ENCODE measurements around the gene CCDC137. TPM values are rescaled to one million over a fixed set of nuclear protein-coding genes. Genes with fewer than 3 reads are reported as not detected.
A peak's percentile ranks its signal among the peaks of the same experiment; 100 is the strongest.

CCDC137 gene
- total and polyA plus RNA-seq, 2 of the 13 experiments (the other 11 are each of a cell fraction or from before 2014, with no cell fraction given), result 14.6 to 39.1 TPM

DNA sequence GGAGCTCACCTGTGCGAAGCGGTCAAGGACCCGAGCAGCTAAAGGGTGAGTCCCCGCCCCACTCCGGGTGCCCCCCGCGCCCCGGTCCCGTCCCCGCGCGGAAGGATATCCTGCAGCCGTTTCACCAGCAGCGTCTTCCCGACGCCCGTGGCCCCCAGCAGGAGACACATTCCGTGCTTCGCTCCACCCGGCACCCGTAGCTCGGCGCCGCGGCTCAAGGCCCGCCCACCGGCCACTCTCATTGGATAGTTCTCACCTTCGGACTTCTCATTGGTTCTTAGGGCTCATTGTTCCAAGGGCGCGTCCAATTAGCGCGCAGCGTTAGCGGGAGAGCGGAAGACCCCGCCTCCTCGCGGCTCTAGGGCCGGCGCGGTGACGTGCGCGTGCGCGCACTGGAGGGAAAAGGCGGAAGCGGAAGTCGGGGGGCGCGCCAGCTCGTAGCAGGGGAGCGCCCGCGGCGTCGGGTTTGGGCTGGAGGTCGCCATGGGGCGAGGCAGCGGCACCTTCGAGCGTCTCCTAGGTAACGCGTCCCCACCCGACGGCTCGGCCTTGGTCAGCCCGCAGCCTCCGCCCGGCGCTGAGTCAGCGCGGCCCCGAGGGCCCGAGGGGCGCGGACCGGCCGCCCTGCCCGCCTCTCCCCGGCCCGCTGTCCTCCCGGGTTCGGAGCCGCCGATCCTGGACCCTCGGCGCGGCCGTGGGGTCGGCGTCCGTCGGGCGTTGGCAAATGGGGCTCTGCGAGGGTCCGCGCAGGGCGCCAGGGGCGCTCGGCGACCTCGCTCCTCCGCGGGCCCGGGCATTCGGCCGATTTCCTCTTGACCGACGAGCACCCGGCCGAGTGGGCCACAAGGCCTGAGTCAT lies 17.3 kb downstream of the CCDC137 start, which contains the start of the genes ARL16 and HGS (continued):
- TF ChIP-seq, protein P1, sequence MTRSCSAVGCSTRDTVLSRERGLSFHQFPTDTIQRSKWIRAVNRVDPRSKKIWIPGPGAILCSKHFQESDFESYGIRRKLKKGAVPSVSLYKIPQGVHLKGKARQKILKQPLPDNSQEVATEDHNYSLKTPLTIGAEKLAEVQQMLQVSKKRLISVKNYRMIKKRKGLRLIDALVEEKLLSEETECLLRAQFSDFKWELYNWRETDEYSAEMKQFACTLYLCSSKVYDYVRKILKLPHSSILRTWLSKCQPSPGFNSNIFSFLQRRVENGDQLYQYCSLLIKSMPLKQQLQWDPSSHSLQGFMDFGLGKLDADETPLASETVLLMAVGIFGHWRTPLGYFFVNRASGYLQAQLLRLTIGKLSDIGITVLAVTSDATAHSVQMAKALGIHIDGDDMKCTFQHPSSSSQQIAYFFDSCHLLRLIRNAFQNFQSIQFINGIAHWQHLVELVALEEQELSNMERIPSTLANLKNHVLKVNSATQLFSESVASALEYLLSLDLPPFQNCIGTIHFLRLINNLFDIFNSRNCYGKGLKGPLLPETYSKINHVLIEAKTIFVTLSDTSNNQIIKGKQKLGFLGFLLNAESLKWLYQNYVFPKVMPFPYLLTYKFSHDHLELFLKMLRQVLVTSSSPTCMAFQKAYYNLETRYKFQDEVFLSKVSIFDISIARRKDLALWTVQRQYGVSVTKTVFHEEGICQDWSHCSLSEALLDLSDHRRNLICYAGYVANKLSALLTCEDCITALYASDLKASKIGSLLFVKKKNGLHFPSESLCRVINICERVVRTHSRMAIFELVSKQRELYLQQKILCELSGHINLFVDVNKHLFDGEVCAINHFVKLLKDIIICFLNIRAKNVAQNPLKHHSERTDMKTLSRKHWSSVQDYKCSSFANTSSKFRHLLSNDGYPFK (CRISPR knock-in tag; IDR thresholded peaks at IDR 0.05; ENCODE audit: borderline replicate concordance), result peak; percentile 35; the same call in 1 of the 2 replicates
- no peak for TF ChIP-seq SOX13 (IDR thresholded peaks at IDR 0.05)
- peak in 1 of 2 experiments; percentile 37; a peak in 2 of 4 replicates for TF ChIP-seq SOX13 (CRISPR knock-in tag; conservative IDR thresholded peaks at IDR 0.05 in 1 of 2, IDR thresholded peaks at IDR 0.05 in 1 of 2)
- TF ChIP-seq SALL2 (CRISPR knock-in tag; IDR thresholded peaks at IDR 0.05), result peak; percentile 90; the same call in 1 of the 2 replicates
- peak; percentile 85 for TF ChIP-seq ELF3 (CRISPR knock-in tag; IDR thresholded peaks at IDR 0.05)
- no peak for TF ChIP-seq SRSF4 (IDR thresholded peaks at IDR 0.05; ENCODE audit: low read depth, low read length, poor library complexity, severe bottlenecking)
- peak; percentile 43 for TF ChIP-seq ZNF143 (CRISPR knock-in tag; IDR thresholded peaks at IDR 0.05)
- TF ChIP-seq MED1 (CRISPR knock-in tag; IDR thresholded peaks at IDR 0.05), result peak; percentile 38; the same call in 1 of the 2 replicates
- TF ChIP-seq ARNT2 (CRISPR knock-in tag; IDR thresholded peaks at IDR 0.05; ENCODE audit: low read depth), result peak; percentile 10
- TF ChIP-seq GTF3A (CRISPR knock-in tag; conservative IDR thresholded peaks at IDR 0.05), result peak; percentile 78; the same call in 1 of the 2 replicates
- TF ChIP-seq ZNF510 (CRISPR knock-in tag; IDR thresholded peaks at IDR 0.05; ENCODE audit: low read depth), result peak; percentile 74; the same call in 1 of the 2 replicates
- TF ChIP-seq TRIM24 (CRISPR knock-in tag; IDR thresholded peaks at IDR 0.05), result no peak
- peak; percentile 42; the same call in 1 of the 2 replicates for TF ChIP-seq PHF21A (CRISPR knock-in tag; IDR thresholded peaks at IDR 0.05)
- no peak for TF ChIP-seq ZNF121 (CRISPR knock-in tag; IDR thresholded peaks at IDR 0.05)
- TF ChIP-seq, protein P2, sequence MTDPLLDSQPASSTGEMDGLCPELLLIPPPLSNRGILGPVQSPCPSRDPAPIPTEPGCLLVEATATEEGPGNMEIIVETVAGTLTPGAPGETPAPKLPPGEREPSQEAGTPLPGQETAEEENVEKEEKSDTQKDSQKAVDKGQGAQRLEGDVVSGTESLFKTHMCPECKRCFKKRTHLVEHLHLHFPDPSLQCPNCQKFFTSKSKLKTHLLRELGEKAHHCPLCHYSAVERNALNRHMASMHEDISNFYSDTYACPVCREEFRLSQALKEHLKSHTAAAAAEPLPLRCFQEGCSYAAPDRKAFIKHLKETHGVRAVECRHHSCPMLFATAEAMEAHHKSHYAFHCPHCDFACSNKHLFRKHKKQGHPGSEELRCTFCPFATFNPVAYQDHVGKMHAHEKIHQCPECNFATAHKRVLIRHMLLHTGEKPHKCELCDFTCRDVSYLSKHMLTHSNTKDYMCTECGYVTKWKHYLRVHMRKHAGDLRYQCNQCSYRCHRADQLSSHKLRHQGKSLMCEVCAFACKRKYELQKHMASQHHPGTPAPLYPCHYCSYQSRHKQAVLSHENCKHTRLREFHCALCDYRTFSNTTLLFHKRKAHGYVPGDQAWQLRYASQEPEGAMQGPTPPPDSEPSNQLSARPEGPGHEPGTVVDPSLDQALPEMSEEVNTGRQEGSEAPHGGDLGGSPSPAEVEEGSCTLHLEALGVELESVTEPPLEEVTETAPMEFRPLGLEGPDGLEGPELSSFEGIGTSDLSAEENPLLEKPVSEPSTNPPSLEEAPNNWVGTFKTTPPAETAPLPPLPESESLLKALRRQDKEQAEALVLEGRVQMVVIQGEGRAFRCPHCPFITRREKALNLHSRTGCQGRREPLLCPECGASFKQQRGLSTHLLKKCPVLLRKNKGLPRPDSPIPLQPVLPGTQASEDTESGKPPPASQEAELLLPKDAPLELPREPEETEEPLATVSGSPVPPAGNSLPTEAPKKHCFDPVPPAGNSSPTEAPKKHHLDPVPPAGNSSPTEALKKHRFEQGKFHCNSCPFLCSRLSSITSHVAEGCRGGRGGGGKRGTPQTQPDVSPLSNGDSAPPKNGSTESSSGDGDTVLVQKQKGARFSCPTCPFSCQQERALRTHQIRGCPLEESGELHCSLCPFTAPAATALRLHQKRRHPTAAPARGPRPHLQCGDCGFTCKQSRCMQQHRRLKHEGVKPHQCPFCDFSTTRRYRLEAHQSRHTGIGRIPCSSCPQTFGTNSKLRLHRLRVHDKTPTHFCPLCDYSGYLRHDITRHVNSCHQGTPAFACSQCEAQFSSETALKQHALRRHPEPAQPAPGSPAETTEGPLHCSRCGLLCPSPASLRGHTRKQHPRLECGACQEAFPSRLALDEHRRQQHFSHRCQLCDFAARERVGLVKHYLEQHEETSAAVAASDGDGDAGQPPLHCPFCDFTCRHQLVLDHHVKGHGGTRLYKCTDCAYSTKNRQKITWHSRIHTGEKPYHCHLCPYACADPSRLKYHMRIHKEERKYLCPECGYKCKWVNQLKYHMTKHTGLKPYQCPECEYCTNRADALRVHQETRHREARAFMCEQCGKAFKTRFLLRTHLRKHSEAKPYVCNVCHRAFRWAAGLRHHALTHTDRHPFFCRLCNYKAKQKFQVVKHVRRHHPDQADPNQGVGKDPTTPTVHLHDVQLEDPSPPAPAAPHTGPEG (CRISPR knock-in tag; IDR thresholded peaks at IDR 0.05), result peak; percentile 90
- peak; percentile 66; the same call in 1 of the 2 replicates for TF ChIP-seq BRD4 (CRISPR knock-in tag; IDR thresholded peaks at IDR 0.05)
- peak; percentile 60; the same call in 1 of the 2 replicates for TF ChIP-seq HOXD1 (CRISPR knock-in tag; IDR thresholded peaks at IDR 0.05)
- no peak for TF ChIP-seq ZNF296 (CRISPR knock-in tag; conservative IDR thresholded peaks at IDR 0.05)
- TF ChIP-seq SP5 (CRISPR knock-in tag; IDR thresholded peaks at IDR 0.05; ENCODE audit: borderline replicate concordance, low read depth), result peak; percentile 17; the same call in 1 of the 2 replicates
- TF ChIP-seq SMARCE1 (IDR thresholded peaks at IDR 0.05; ENCODE audit: borderline replicate concordance), result no peak
- 0 out of 2 replicates have a peak, but pooled peaks have one; percentile 35 for TF ChIP-seq ZKSCAN8 (CRISPR knock-in tag; IDR thresholded peaks at IDR 0.05; ENCODE audit: borderline replicate concordance)
